ENCODE data around the gene LPAR5. TPM values are rescaled to one million over a fixed set of nuclear protein-coding genes. Genes with fewer than 3 reads are reported as not detected.

LPAR5 gene
- total and polyA plus RNA-seq, 2 experiments from 2014 or later, result 0.32 to 0.38 TPM

- peaks cover 88% of the 10 kb centered on the region for H3K36me3 ChIP-seq (ENCODE audit: insufficient read depth)
- H3K27me3 Mint-ChIP-seq (ENCODE audit: insufficient read depth, low read depth, poor library complexity), result peaks cover 6% of the 10 kb centered on the region
- peaks cover 19% of the 10 kb centered on the region; the same call in 1 of the 2 replicates for H3F3A ChIP-seq (replicated peaks; ENCODE audit: low read depth)
- H3K4me1 Mint-ChIP-seq, result no peaks in the 10 kb centered on the region
- H4K20me1 ChIP-seq (replicated peaks; ENCODE audit: insufficient read depth), result peaks cover 28% of the 10 kb centered on the region
- no peaks in the 10 kb centered on the region for H3K27me3 ChIP-seq (ENCODE audit: insufficient read depth)
- H3K9me2 ChIP-seq (ENCODE audit: insufficient read depth), result no peaks in the 10 kb centered on the region
- H3K27ac ChIP-seq (ENCODE audit: low read depth), result no peak overlapping the region
- ATAC-seq (peak; percentile 74), DNase-seq (ENCODE audit: low spot score) (peak; percentile 52)
- H3K4me2 ChIP-seq, result no peak overlapping the region
- H3K4me3 Mint-ChIP-seq, result no peak overlapping the region
- H3K9me3 Mint-ChIP-seq, result no peaks in the 10 kb centered on the region
- no peaks in the 10 kb centered on the region for H3K4me1 ChIP-seq (ENCODE audit: insufficient read depth)
- no peak overlapping the region for H3K27ac Mint-ChIP-seq
- peaks cover 95% of the 10 kb centered on the region for H3K36me3 Mint-ChIP-seq (ENCODE audit: low read depth)
- H3K79me2 ChIP-seq (replicated peaks; ENCODE audit: insufficient read depth), result no peaks in the 10 kb centered on the region; the same call in 1 of the 2 replicates
- no peak overlapping the region for H3K4me3 ChIP-seq
- H2AFZ ChIP-seq, result no peak overlapping the region
- TF ChIP-seq REST (IDR thresholded peaks at IDR 0.05; ENCODE audit: unreplicated experiment), result no peak
- peak; percentile 40 to 46 for TF ChIP-seq CTCF (conservative IDR thresholded peaks at IDR 0.05; ENCODE audit: low read depth in 2 of 2)
- TF ChIP-seq POLR2AphosphoS5 (IDR thresholded peaks at IDR 0.05; ENCODE audit: low read depth), result no peak
- TF ChIP-seq CREB1 (CRISPR knock-in tag; IDR thresholded peaks at IDR 0.05; ENCODE audit: low read depth), result no peak
- TF ChIP-seq STAT1 (IDR thresholded peaks at IDR 0.05; ENCODE audit: unreplicated experiment), result no peak
- no peak for TF ChIP-seq ZNF114 (CRISPR knock-in tag; IDR thresholded peaks at IDR 0.05)
- no peak for TF ChIP-seq EZH2 (IDR thresholded peaks at IDR 0.05; ENCODE audit: low read depth, unreplicated experiment)
- no peak for TF ChIP-seq EZH2phosphoT487 (IDR thresholded peaks at IDR 0.05; ENCODE audit: unreplicated experiment)
These were observed 53.6 kb downstream of the LPAR5 start for GRCh38 chr12:6582196-6582595.

- Histone ChIP-seq H3K9me2 (ENCODE audit: insufficient read depth) (no peaks in the 10 kb centered on the region), H3K4me2 (no peak overlapping the region), H3K79me2 (replicated peaks; ENCODE audit: insufficient read depth) (0 out of 2 replicates have a peak, but pooled peaks cover 4% of the 10 kb centered on the region), H3K27ac (ENCODE audit: low read depth) (no peak overlapping the region), H3F3A (replicated peaks; ENCODE audit: low read depth) (peaks cover 37% of the 10 kb centered on the region), H4K20me1 (replicated peaks; ENCODE audit: insufficient read depth) (peaks cover 18% of the 10 kb centered on the region), H3K36me3 (ENCODE audit: insufficient read depth) (peaks cover 80% of the 10 kb centered on the region), H3K4me1 (ENCODE audit: insufficient read depth) (no peaks in the 10 kb centered on the region; the same call in 1 of the 2 replicates), H3K4me3 (no peak overlapping the region), H2AFZ (no peak overlapping the region), H3K27me3 (ENCODE audit: insufficient read depth) (no peaks in the 10 kb centered on the region)
- DNase-seq (ENCODE audit: low spot score) (no peak), ATAC-seq (no peak)
- H3K27me3 Mint-ChIP-seq (ENCODE audit: insufficient read depth, low read depth, poor library complexity), result peaks cover 7% of the 10 kb centered on the region
- H3K4me1 Mint-ChIP-seq, result no peaks in the 10 kb centered on the region
- peaks cover 92% of the 10 kb centered on the region for H3K36me3 Mint-ChIP-seq (ENCODE audit: low read depth)
- H3K9me3 Mint-ChIP-seq, result no peaks in the 10 kb centered on the region
- H3K27ac Mint-ChIP-seq, result no peak overlapping the region
- H3K4me3 Mint-ChIP-seq, result no peak overlapping the region
- TF ChIP-seq ETS1 (IDR thresholded peaks at IDR 0.05) (no peak), ZNF114 (CRISPR knock-in tag; IDR thresholded peaks at IDR 0.05) (no peak), ZNF331 (CRISPR knock-in tag; IDR thresholded peaks at IDR 0.05; ENCODE audit: low read depth) (no peak), REST (IDR thresholded peaks at IDR 0.05; ENCODE audit: unreplicated experiment) (no peak), NANOG (IDR thresholded peaks at IDR 0.05; ENCODE audit: borderline replicate concordance) (no peak), EZH2 (IDR thresholded peaks at IDR 0.05; ENCODE audit: low read depth, unreplicated experiment) (no peak), CREB1 (CRISPR knock-in tag; IDR thresholded peaks at IDR 0.05; ENCODE audit: low read depth) (no peak)
These were observed 60.1 kb downstream of the LPAR5 start for GRCh38 chr12:6575648-6576047.
